ENCODE data around the gene ARF3.

ARF3 gene

GRCh38 chr12:48961801-48962200 is 4.5 kb upstream of the ARF3 start:
- no peak for DNase-seq

GRCh38 chr12:48961331-48961730 is 4.0 kb upstream of the ARF3 start:
- no peak for DNase-seq

GRCh38 chr12:48960834-48961233 is 3.5 kb upstream of the ARF3 start:
- no peak for DNase-seq

GRCh38 chr12:48958049-48958388 is 732 bp upstream of the ARF3 start:
- no peak for DNase-seq

- DNase-seq, result no peak
Measured at GRCh38 chr12:48956279-48957140, 777 bp downstream of the ARF3 start.

- DNase-seq, result no peak
Measured at GRCh38 chr12:48954841-48955501, 2.3 kb downstream of the ARF3 start.

- no peak for DNase-seq
Measured at GRCh38 chr12:48954061-48954460, 3.2 kb downstream of the ARF3 start.

GRCh38 chr12:48952691-48953090 is 4.6 kb downstream of the ARF3 start:
- no peak for DNase-seq

GRCh38 chr12:48947727-48948126 is 9.6 kb downstream of the ARF3 start:
- no peak for DNase-seq

- DNase-seq, result no peak
Measured at GRCh38 chr12:48946943-48947342, 10.3 kb downstream of the ARF3 start.

- DNase-seq, result no peak
Measured at GRCh38 chr12:48946205-48946604, 11.1 kb downstream of the ARF3 start.

GRCh38 chr12:48943221-48943620 is 14.1 kb downstream of the ARF3 start:
- DNase-seq, result no peak

- no peak for DNase-seq
Measured at GRCh38 chr12:48940181-48940580, 17.1 kb downstream of the ARF3 start.

GRCh38 chr12:48938805-48939204 is 18.5 kb downstream of the ARF3 start:
- DNase-seq, result no peak

GRCh38 chr12:48937170-48937569 is 20.1 kb downstream of the ARF3 start:
- DNase-seq, result no peak

- peak; percentile 71 for DNase-seq
Measured at GRCh38 chr12:48936379-48936979, 20.8 kb downstream of the ARF3 start.

- no peak for DNase-seq
Measured at GRCh38 chr12:48934312-48934706, 23.0 kb downstream of the ARF3 start.

GRCh38 chr12:48933664-48934311 is 23.5 kb downstream of the ARF3 start:
- peak; percentile 21 for DNase-seq

- no peak for DNase-seq
Measured at GRCh38 chr12:48932878-48933277, 24.4 kb downstream of the ARF3 start.

- no peak for DNase-seq
Measured at GRCh38 chr12:48930475-48930874, 26.8 kb downstream of the ARF3 start.

GRCh38 chr12:48929551-48929950 is 27.7 kb downstream of the ARF3 start:
- no peak for DNase-seq

- DNase-seq, result no peak
Measured at GRCh38 chr12:48927261-48927660, 30.0 kb downstream of the ARF3 start.

- peak; percentile 77 for DNase-seq
Measured at GRCh38 chr12:48925304-48926011, 31.8 kb downstream of the ARF3 start, which contains the start of gene FKBP11. Gene FKBP11, minus strand, starts transcription at chr12:48925492. Its CDS starts 64 bp downstream, at chr12:48925428.
